Measurements from ENCODE around the gene MAFG.

The MAFG gene

DNA sequence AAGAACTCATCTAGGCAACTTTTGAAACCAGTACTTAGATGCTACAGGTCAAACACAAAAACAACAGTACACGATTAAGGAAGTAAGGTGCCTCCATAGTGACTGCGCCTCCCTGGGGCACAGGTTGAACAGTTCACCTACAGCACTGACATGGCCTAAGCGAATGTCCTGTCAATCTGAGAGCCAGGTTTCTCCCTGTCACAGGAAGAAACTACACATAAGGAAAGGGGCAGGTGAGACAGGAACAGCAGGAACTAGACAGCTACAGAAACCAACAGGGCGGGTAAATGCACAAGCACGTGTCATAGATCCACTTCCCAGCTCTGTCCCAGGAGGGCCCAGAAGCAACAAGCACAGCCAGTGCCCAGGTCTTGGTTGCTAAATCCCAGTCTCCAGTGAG lies 48.4 kb downstream of the MAFG start:
- TF ChIP-seq SCRT2 (tag by site-specific recombination; IDR thresholded peaks at IDR 0.05) (0 out of 2 replicates have a peak, but pooled peaks have one; percentile 54), ZNF266 (tag by site-specific recombination; IDR thresholded peaks at IDR 0.05; ENCODE audit: low read depth) (no peak), ZNF426 (tag by site-specific recombination; IDR thresholded peaks at IDR 0.05) (no peak)
- CTCF ChIA-PET, result interaction anchor here (1.2 to 2.7 kb wide), 2 partner anchors 9 to 140 kb away, joined by 3 to 15 read pairs; partner anchors contain the start of gene ARHGDIA
- no peak overlapping the region for H3K27ac ChIP-seq (ENCODE audit: extremely low read depth, low read depth, low read length)

DNA sequence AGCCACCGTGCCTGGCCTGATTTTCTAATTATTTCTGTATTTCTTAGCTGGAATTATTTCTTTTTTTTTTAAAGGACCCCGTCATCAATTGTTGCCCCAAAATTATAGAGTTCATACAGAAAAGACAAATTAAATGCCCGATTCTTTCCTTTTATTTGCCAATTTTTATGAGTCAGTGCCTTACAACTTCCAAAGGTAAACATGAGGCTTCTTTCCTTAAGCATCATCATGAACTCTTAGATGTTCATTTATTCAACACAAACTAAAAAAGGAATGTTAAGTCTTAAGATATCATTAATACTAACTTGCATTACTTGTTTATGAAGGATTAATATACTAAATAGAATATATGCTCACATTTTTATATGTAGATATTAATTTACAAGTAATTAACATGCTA lies 49.2 kb downstream of the MAFG start:
- TF ChIP-seq SETDB1 (IDR thresholded peaks at IDR 0.05; ENCODE audit: insufficient read length, low read length) (no peak), ZNF302 (tag by site-specific recombination; IDR thresholded peaks at IDR 0.05; ENCODE audit: low read depth) (no peak), ZNF629 (tag by site-specific recombination; IDR thresholded peaks at IDR 0.05) (no peak)
- TF ChIP-seq, protein P1, sequence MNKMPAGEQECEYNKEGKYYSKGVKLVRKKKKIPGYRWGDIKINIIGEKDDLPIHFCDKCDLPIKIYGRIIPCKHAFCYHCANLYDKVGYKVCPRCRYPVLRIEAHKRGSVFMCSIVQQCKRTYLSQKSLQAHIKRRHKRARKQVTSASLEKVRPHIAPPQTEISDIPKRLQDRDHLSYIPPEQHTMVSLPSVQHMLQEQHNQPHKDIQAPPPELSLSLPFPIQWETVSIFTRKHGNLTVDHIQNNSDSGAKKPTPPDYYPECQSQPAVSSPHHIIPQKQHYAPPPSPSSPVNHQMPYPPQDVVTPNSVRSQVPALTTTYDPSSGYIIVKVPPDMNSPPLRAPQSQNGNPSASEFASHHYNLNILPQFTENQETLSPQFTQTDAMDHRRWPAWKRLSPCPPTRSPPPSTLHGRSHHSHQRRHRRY (tag by site-specific recombination; IDR thresholded peaks at IDR 0.05), result no peak
- TF ChIP-seq, protein P2, sequence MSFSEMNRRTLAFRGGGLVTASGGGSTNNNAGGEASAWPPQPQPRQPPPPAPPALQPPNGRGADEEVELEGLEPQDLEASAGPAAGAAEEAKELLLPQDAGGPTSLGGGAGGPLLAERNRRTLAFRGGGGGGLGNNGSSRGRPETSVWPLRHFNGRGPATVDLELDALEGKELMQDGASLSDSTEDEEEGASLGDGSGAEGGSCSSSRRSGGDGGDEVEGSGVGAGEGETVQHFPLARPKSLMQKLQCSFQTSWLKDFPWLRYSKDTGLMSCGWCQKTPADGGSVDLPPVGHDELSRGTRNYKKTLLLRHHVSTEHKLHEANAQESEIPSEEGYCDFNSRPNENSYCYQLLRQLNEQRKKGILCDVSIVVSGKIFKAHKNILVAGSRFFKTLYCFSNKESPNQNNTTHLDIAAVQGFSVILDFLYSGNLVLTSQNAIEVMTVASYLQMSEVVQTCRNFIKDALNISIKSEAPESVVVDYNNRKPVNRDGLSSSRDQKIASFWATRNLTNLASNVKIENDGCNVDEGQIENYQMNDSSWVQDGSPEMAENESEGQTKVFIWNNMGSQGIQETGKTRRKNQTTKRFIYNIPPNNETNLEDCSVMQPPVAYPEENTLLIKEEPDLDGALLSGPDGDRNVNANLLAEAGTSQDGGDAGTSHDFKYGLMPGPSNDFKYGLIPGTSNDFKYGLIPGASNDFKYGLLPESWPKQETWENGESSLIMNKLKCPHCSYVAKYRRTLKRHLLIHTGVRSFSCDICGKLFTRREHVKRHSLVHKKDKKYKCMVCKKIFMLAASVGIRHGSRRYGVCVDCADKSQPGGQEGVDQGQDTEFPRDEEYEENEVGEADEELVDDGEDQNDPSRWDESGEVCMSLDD (tag by site-specific recombination; IDR thresholded peaks at IDR 0.05), result no peak
- TF ChIP-seq, protein P3, sequence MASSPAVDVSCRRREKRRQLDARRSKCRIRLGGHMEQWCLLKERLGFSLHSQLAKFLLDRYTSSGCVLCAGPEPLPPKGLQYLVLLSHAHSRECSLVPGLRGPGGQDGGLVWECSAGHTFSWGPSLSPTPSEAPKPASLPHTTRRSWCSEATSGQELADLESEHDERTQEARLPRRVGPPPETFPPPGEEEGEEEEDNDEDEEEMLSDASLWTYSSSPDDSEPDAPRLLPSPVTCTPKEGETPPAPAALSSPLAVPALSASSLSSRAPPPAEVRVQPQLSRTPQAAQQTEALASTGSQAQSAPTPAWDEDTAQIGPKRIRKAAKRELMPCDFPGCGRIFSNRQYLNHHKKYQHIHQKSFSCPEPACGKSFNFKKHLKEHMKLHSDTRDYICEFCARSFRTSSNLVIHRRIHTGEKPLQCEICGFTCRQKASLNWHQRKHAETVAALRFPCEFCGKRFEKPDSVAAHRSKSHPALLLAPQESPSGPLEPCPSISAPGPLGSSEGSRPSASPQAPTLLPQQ (tag by site-specific recombination; IDR thresholded peaks at IDR 0.05), result no peak
- Histone ChIP-seq H3K4me3 (ENCODE audit: low read depth, low read length) (no peak overlapping the region), H3K9me3 (ENCODE audit: control insufficient read depth, insufficient read depth, low read depth, low read length) (no peaks in the 10 kb centered on the region), H3K36me3 (ENCODE audit: control insufficient read depth in 2 of 2, insufficient read depth in 1 of 2, low read length in 2 of 2) (peaks cover 51 to 60% of the 10 kb centered on the region in 2 experiments), H3K4me1 (ENCODE audit: control insufficient read depth, insufficient read depth, low read length) (no peaks in the 10 kb centered on the region), H3K27ac (ENCODE audit: extremely low read depth, low read depth, low read length) (no peak overlapping the region)
- ChIA-PET POLR2A (interaction anchor here (0.9 to 3.2 kb wide), 2 partner anchors 11 to 14 kb away, joined by 6 to 9 read pairs; partner anchors contain the start of genes ALYREF and ANAPC11), CTCF (interaction anchor here (0.7 kb wide), 1 partner anchor 251 kb away, joined by 4 read pairs; no protein-coding TSS in a partner anchor)

More for the DNA sequence above, 48.4 kb downstream of the MAFG start:
- Histone ChIP-seq H3K4me1 (ENCODE audit: control insufficient read depth, insufficient read depth, low read length) (no peaks in the 10 kb centered on the region), H3K36me3 (ENCODE audit: control insufficient read depth in 2 of 2, insufficient read depth in 1 of 2, low read length in 2 of 2) (peaks cover 55 to 67% of the 10 kb centered on the region in 2 experiments), H3K9me3 (ENCODE audit: control insufficient read depth, insufficient read depth, low read depth, low read length) (no peaks in the 10 kb centered on the region), H3K4me3 (ENCODE audit: low read depth, low read length) (no peak overlapping the region)
- POLR2A ChIA-PET, result interaction anchor here (0.6 to 3.2 kb wide), 4 partner anchors 9 to 45 kb away, joined by 3 to 9 read pairs (median 3); partner anchors contain the start of gene PCYT2

DNA sequence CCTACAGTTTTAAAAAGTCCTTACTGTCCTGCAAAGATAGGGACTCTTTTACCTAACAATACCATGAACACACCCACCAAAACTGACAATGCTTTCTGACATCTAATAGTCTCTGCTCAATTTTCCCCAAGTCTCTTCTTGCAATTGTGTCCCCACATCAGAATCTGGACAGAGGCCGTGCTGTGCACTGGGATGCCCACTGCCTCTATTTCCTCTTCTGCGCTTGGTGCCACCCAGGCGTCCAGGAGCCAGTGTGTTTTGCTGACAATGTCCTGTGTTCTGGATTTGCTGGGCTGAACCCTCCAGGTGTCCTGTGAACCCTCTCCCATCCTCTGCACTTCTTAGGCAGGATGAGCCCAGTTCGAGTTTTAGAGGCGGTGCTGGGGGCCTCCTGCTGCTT lies 50.0 kb downstream of the MAFG start:
- peaks cover 47 to 53% of the 10 kb centered on the region in 2 experiments for H3K36me3 ChIP-seq (ENCODE audit: control insufficient read depth in 2 of 2, insufficient read depth in 1 of 2, low read length in 2 of 2)
- POLR2A ChIA-PET, result interaction anchor here (0.9 to 1.2 kb wide), 2 partner anchors 14 to 44 kb away, joined by 4 to 6 read pairs; partner anchors contain the start of genes ALYREF, ANAPC11 and MCRIP1
- H3K9me3 ChIP-seq (ENCODE audit: control insufficient read depth, insufficient read depth, low read depth, low read length), result no peaks in the 10 kb centered on the region
- no peak overlapping the region for H3K27ac ChIP-seq (ENCODE audit: extremely low read depth, low read depth, low read length)
- CTCF ChIA-PET, result no interaction called here
- H3K4me3 ChIP-seq (ENCODE audit: low read depth, low read length), result no peak overlapping the region
- peak; percentile 46; the same call in 1 of the 2 replicates for TF ChIP-seq ZNF600 (tag by site-specific recombination; IDR thresholded peaks at IDR 0.05)
- no peak for TF ChIP-seq ZNF2 (tag by site-specific recombination; IDR thresholded peaks at IDR 0.05)
- peaks cover 3% of the 10 kb centered on the region; the same call in 1 of the 2 replicates for H3K4me1 ChIP-seq (ENCODE audit: control insufficient read depth, insufficient read depth, low read length)
